Loucy (cell line): ENCODE data around the gene GPRIN2.

Experiments
- H2AFZ ChIP-seq: fragments of 200-600 bp; sonication (generic); 2 replicates; pipeline ENCODE4 v1.6.0; 2016; ENCODE audit warnings: antibody characterized with exemption, mild to moderate bottlenecking, low read length, moderate library complexity
- H3F3A ChIP-seq: fragments of 200-600 bp; 2 replicates; pipeline ENCODE4 v1.6.0; 2016; ENCODE audit warnings: antibody characterized with exemption, low read depth, mild to moderate bottlenecking
- H3K27me3 ChIP-seq: fragments of 200-600 bp; sonication (generic); 2 replicates; pipeline ENCODE4 v1.6.1; 2014; ENCODE audit warnings: low read length, mild to moderate bottlenecking; ENCODE audit not compliant: insufficient read depth, poor library complexity, severe bottlenecking
- H3K36me3 ChIP-seq: fragments of 200-600 bp; sonication (generic); 2 replicates; pipeline ENCODE4 v1.6.1; 2016; ENCODE audit warnings: low read length; ENCODE audit not compliant: insufficient read depth
- H3K4me1 ChIP-seq: fragments of 200-600 bp; sonication (generic); 2 replicates; pipeline ENCODE4 v1.5.1; 2014; ENCODE audit warnings: low read length, mild to moderate bottlenecking; ENCODE audit not compliant: insufficient read depth, poor library complexity, severe bottlenecking
- H3K4me2 ChIP-seq: fragments of 200-600 bp; sonication (generic); 2 replicates; pipeline ENCODE4 v1.6.0; 2014; ENCODE audit warnings: antibody characterized with exemption, low read length, low read depth, mild to moderate bottlenecking; ENCODE audit not compliant: poor library complexity, severe bottlenecking
- H3K4me3 ChIP-seq: fragments of 200-600 bp; sonication (generic); 2 replicates; pipeline ENCODE4 v1.5.1; 2014; ENCODE audit warnings: low read length, mild to moderate bottlenecking, mixed read lengths; ENCODE audit not compliant: poor library complexity, severe bottlenecking
- H3K79me2 ChIP-seq: fragments of 200-600 bp; sonication (generic); 2 replicates; pipeline ENCODE4 v1.6.1; 2014; ENCODE audit warnings: low read length; ENCODE audit not compliant: insufficient read depth
- H3K9ac ChIP-seq: fragments of 200-600 bp; sonication (generic); 2 replicates; pipeline ENCODE4 v1.6.0; 2014; ENCODE audit warnings: mild to moderate bottlenecking, low read depth, low read length, moderate library complexity; ENCODE audit not compliant: poor library complexity, severe bottlenecking
- H3K9me2 ChIP-seq: fragments of 200-600 bp; sonication (generic); replicated peaks from 2 replicates; pipeline ENCODE4 v1.6.1; 2016; ENCODE audit warnings: low read depth, low read length, mixed read lengths
- H3K9me3 ChIP-seq: fragments of 200-600 bp; sonication (generic); 2 replicates; pipeline ENCODE4 v1.6.1; 2014; ENCODE audit warnings: mild to moderate bottlenecking, antibody characterized with exemption, low read length, low read depth; ENCODE audit not compliant: insufficient read depth
- H4K20me1 ChIP-seq: fragments of 200-600 bp; sonication (generic); 2 replicates; pipeline ENCODE4 v1.6.0; 2014; ENCODE audit warnings: antibody characterized with exemption, low read length, mild to moderate bottlenecking; ENCODE audit not compliant: insufficient read depth, poor library complexity, severe bottlenecking
- EZH2phosphoT487 ChIP-seq: fragments of 200-600 bp; IDR thresholded peaks from 2 replicates; pipeline ENCODE4 v1.6.1; 2018; ENCODE audit warnings: antibody characterized with exemption, mild to moderate bottlenecking, moderate library complexity, borderline replicate concordance
- TF ChIP-seq, protein P1 (sequence below): fragments of 200-600 bp; sonication (generic); conservative IDR thresholded peaks from 2 replicates; pipeline ENCODE4 v1.5.1; 2014; ENCODE audit warnings: mild to moderate bottlenecking, antibody characterized with exemption, low read length

Gene GPRIN2

DNA sequence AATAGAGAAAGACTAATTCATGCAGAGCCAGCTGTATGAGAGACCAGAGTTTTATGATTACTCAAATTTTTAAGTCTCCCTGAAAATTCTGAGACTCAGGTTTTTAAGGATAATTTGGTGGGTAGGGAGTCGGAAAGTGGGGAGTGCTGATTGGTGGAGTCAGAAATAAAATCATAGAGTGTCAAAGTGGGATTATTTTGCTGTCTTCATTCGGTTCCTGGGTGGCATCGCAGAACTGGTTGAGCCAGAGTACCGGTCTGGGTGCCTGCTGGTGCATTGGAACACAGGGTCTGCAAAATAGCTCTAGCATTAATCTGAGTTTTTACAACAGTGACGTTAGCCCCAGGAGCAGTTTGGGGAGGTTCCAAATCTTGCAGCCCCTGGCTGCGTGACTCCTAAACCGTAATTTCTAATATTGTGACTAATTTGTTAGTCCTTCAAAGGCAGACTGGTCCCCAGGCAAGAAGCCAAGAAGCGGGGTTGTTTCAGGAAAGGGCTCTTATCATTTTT lies 32.4 kb downstream of the GPRIN2 start:
- Histone ChIP-seq H3K36me3 (no peaks in the 10 kb centered on the region), H3K27me3 (no peaks in the 10 kb centered on the region), H4K20me1 (no peaks in the 10 kb centered on the region), H3K9ac (no peak overlapping the region), H3F3A (no peaks in the 10 kb centered on the region), H3K4me2 (no peak overlapping the region), H3K79me2 (no peaks in the 10 kb centered on the region), H2AFZ (no peak overlapping the region), H3K9me2 (no peaks in the 10 kb centered on the region), H3K4me3 (no peak overlapping the region), H3K4me1 (peaks cover 5% of the 10 kb centered on the region), H3K9me3 (no peaks in the 10 kb centered on the region)
- TF ChIP-seq, protein P1, sequence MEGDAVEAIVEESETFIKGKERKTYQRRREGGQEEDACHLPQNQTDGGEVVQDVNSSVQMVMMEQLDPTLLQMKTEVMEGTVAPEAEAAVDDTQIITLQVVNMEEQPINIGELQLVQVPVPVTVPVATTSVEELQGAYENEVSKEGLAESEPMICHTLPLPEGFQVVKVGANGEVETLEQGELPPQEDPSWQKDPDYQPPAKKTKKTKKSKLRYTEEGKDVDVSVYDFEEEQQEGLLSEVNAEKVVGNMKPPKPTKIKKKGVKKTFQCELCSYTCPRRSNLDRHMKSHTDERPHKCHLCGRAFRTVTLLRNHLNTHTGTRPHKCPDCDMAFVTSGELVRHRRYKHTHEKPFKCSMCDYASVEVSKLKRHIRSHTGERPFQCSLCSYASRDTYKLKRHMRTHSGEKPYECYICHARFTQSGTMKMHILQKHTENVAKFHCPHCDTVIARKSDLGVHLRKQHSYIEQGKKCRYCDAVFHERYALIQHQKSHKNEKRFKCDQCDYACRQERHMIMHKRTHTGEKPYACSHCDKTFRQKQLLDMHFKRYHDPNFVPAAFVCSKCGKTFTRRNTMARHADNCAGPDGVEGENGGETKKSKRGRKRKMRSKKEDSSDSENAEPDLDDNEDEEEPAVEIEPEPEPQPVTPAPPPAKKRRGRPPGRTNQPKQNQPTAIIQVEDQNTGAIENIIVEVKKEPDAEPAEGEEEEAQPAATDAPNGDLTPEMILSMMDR, result no peak
- TF ChIP-seq EZH2phosphoT487, result no peak

DNA sequence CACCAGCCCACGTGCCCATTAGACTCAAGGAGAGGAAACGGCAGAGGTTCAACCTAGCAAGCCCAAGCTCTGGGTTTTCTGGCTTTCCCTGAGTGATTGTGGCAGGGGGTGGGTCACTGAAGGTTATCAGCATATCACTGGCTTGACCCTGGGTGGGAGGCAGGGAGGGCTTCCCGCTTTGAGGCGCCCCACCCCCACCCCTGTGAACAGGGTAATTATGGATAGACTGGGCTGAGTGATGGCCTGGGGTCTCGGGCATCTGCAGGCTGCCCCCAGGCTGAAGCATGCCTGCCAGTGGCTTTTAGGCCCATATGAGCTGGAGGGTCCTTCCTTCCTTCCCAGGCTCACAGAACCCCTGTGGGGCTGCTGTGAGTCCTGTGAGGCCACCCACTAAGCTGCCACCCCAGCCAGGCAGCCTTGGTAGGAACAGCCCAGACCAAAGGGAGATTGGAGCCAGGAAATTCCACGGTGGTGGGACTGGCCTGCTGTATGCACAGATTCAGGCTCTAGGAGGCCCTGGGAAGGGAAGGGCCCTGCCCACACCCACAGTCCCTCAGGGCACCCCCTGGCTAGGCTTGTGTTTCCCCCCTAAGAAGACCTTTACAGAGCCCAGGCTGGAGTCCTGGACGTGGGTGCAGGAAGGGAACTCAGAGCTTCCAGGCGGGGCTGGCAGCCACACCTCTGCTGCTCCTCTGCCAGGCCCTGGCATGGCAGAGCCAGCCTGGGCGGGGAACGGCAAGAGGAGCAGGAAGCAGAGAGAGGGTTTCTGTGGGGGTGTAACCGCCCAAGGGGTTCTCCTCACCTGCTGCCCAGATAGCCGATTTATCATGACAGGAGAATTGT lies 33.1 kb downstream of the GPRIN2 start:
- TF ChIP-seq, protein P1, result no peak
- no peak for TF ChIP-seq EZH2phosphoT487
- Histone ChIP-seq H3F3A (no peaks in the 10 kb centered on the region), H3K4me3 (no peak overlapping the region), H3K9ac (no peak overlapping the region), H3K36me3 (no peaks in the 10 kb centered on the region), H3K79me2 (no peaks in the 10 kb centered on the region), H3K4me1 (peaks cover 5% of the 10 kb centered on the region), H3K27me3 (no peaks in the 10 kb centered on the region), H3K9me2 (no peaks in the 10 kb centered on the region), H3K9me3 (no peaks in the 10 kb centered on the region), H3K4me2 (no peak overlapping the region), H4K20me1 (no peaks in the 10 kb centered on the region), H2AFZ (no peak overlapping the region)

DNA sequence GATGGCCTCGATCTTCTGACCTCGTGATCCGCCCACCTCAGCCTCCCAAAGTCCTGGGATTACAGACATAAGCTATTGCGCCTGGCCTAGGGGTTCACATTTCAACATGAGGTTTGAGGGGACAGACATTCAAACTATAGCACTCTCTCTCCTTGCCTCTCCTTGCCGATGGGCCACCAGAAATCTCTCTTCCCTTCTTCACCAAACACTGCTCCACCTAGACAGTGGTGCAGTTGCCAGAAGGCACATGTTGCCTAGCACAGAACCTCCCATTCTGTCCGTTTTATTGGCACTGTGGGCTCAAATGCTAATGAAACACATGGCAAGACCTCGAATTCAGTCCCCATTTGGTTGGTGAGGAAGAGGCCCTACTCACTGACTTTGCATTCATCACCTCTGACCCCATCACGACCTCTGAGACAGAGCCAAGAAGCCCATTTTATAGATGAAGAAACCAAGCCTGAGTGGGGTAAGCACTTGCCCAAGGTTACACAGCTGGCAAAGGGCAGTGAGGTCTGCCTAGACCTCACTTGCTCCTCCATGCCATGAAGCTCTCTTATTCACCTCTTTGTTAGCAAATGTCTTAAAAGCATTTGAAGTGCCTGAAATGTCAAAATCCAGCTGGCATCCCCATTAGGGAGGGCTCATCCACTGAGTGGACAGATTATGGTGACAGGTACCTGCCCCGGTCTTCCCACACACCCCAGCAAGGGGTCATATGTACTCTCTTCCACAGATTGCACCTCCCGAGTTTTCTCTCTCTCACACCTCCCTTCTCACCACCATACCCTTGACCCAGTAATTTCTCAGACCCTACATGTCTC lies 34.0 kb downstream of the GPRIN2 start:
- H3K79me2 ChIP-seq, result no peaks in the 10 kb centered on the region
- no peak overlapping the region for H3K4me3 ChIP-seq
- no peaks in the 10 kb centered on the region for H3K27me3 ChIP-seq
- no peaks in the 10 kb centered on the region for H3F3A ChIP-seq
- H3K4me2 ChIP-seq, result no peak overlapping the region
- no peak for TF ChIP-seq EZH2phosphoT487
- TF ChIP-seq, protein P1, result no peak
- H3K36me3 ChIP-seq, result no peaks in the 10 kb centered on the region
- no peak overlapping the region for H2AFZ ChIP-seq
- no peak overlapping the region for H3K9ac ChIP-seq
- H3K9me3 ChIP-seq, result no peaks in the 10 kb centered on the region
- no peaks in the 10 kb centered on the region for H4K20me1 ChIP-seq
- no peaks in the 10 kb centered on the region for H3K9me2 ChIP-seq
- peaks cover 5% of the 10 kb centered on the region for H3K4me1 ChIP-seq
